Stimulated activated naive B cell treated with anti-CD40 and anti-IgM and Interleukin-4, amounts not matched to agents 10 μg/mL and 1 μg/mL and 100 μg/mL, for 72 hours (primary cell): ENCODE data around the gene OTUD4.

Experiments used
- ATAC-seq, 2 donors: fragments of 150-1000 bp; cut with Tn5 transposase; replicated peaks; 2 replicates each; pipeline ENCODE4 v1.10.0; 2021; ENCODE audit warnings: moderate library complexity in 1 of 2
- DNase-seq: peaks from one replicate; pipeline ENCODE4 v3.0.0; 2021
- H3K27ac Mint-ChIP-seq: one replicate; pipeline ENCODE4 v1.8.0; 2022; ENCODE audit warnings: mild to moderate bottlenecking, mixed read lengths
- H3K27me3 Mint-ChIP-seq, 2 donors: one replicate each; pipeline ENCODE4 v1.8.0; 2022; ENCODE audit warnings: mixed read lengths in 2 of 2
- H3K36me3 Mint-ChIP-seq, 2 donors: one replicate each; pipeline ENCODE4 v1.8.0; 2022; ENCODE audit warnings: mixed read lengths in 2 of 2, mild to moderate bottlenecking in 1 of 2
- H3K4me1 Mint-ChIP-seq, 2 donors: one replicate each; pipeline ENCODE4 v1.8.0; 2022; ENCODE audit warnings: mixed read lengths in 2 of 2, mild to moderate bottlenecking in 1 of 2
- H3K4me3 Mint-ChIP-seq, 2 donors: one replicate each; pipeline ENCODE4 v1.8.0; 2022; ENCODE audit warnings: mild to moderate bottlenecking in 2 of 2, mixed read lengths in 2 of 2, moderate library complexity in 1 of 2
- H3K9me3 Mint-ChIP-seq, 2 donors: one replicate each; pipeline ENCODE4 v1.8.0; 2022; ENCODE audit warnings: mixed read lengths in 2 of 2, mild to moderate bottlenecking in 1 of 2

OTUD4 gene

DNA sequence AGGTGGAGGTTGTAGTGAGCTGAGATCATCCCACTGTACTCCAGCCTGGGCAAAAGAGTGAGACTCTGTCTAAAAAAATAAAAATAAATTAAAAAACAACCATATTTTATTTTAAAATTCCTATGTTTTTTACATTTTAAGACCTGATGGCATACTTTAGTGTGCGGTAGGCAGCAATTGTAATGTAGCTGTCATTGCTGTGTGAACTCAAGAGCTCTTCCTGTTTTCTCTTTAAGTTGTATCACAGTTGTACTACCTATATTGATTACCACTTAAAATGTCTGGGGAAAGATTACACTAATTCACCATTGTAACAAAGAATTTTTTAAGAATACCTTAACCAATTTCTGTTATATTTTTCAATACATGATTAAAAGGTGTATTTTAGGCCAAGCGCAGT lies 55.0 kb downstream of the OTUD4 start:
- Mint-ChIP-seq H3K4me3 (no peak overlapping the region), H3K27ac (no peak overlapping the region), H3K9me3 (no peaks in the 10 kb centered on the region), H3K36me3 (peaks cover 9 to 25% of the 10 kb centered on the region in 2 donors), H3K27me3 (no peaks in the 10 kb centered on the region), H3K4me1 (peaks cover 7 to 15% of the 10 kb centered on the region in 2 donors)
- no peak for ATAC-seq
- no peak for DNase-seq

DNA sequence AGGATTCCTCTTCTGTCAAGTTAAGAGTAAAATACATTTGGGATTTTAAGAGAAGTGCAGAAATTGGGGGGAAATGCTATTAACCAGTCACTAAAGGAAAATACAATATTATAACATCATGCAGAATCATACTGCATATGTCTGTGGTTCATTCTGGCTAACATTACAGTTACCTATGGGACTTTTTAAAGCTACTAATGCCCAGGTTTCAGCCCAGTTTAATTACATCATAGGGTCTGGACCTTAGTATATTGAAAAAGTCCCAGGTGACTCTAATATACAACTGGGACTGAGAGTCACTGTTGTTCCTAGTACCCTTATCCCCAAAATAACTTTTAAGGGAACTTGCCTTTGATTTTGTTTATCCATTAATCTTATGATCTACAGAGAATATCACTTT lies 72.3 kb downstream of the OTUD4 start:
- no peaks in the 10 kb centered on the region for H3K9me3 Mint-ChIP-seq
- peaks cover 17 to 25% of the 10 kb centered on the region in 2 donors for H3K36me3 Mint-ChIP-seq
- H3K27me3 Mint-ChIP-seq, result no peaks in the 10 kb centered on the region
- peaks cover 0 to 6% of the 10 kb centered on the region in 2 donors for H3K4me1 Mint-ChIP-seq
- DNase-seq (no peak), ATAC-seq (no peak)
- no peak overlapping the region for H3K27ac Mint-ChIP-seq
- no peak overlapping the region for H3K4me3 Mint-ChIP-seq

DNA sequence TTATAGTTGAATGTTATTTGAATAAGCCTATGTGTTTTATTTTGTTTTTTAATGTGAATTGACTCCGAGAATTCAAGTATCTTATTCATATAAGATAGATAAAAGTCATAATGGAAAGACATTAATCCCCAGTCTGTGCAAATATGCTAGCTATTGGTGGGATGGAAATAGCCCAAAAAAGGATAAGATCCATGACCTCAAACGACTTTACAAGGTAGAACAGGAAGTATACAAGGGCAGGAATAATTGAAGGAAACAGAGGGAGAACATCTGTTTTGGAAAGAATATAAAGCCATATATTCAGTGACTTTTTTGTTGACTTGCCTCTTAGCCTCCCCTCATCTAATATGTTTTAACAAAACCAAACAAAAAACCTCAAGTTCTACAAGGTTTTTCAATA lies 73.3 kb downstream of the OTUD4 start:
- H3K4me1 Mint-ChIP-seq, result peaks cover 0 to 6% of the 10 kb centered on the region in 2 donors
- no peaks in the 10 kb centered on the region for H3K27me3 Mint-ChIP-seq
- H3K9me3 Mint-ChIP-seq, result no peaks in the 10 kb centered on the region
- H3K4me3 Mint-ChIP-seq, result no peak overlapping the region
- DNase-seq, result no peak
- no peak for ATAC-seq
- H3K27ac Mint-ChIP-seq, result peak overlapping the region; percentile 17
- H3K36me3 Mint-ChIP-seq, result peaks cover 9 to 18% of the 10 kb centered on the region in 2 donors

DNA sequence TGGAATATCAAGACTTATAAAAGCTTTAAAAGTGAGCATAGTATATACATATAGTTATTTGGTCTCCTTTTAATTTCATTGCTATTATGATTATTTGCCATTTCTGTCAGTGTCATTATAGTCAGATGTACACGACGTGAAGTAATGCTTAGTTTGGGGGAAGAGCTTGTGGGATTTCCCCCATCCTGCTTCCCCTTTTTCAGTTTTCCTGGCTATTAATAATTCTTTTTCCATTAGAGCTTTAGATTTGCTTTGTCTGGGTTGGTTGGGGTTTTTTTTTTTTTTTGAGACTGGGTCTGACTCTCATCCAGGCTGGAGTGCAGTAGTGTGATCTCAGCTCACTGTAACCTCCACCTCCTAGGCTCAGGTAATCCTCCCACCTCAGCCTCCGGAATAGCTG lies 76.9 kb downstream of the OTUD4 start:
- peak overlapping the region; percentile 84 for H3K27ac Mint-ChIP-seq
- peak; percentile 52 to 60 for ATAC-seq
- H3K36me3 Mint-ChIP-seq, result peaks cover 2 to 13% of the 10 kb centered on the region in 2 donors
- H3K27me3 Mint-ChIP-seq, result no peaks in the 10 kb centered on the region
- H3K4me1 Mint-ChIP-seq, result peaks cover 6 to 8% of the 10 kb centered on the region in 2 donors
- H3K9me3 Mint-ChIP-seq, result no peaks in the 10 kb centered on the region
- DNase-seq, result no peak
- peak overlapping the region; percentile 53 to 61 for H3K4me3 Mint-ChIP-seq

DNA sequence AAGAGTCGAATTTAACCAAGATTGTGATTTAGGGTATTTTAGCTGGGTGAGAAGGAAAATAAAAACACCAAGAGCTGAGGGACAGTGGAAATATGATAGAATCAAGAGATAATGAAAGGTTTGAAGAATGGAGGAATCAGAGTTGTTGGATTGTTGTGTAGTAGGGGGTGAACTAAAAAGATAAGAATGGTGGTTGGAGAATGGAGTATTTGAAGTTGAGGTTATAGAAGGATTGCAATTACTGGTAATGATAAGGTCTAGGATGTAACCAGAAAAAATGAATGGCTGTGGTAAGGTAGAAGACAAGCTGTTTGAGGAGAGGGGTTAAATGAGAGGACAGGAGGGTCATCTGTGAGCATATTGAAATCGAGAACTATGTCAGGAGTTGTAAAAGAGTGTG lies 77.8 kb downstream of the OTUD4 start:
- Mint-ChIP-seq H3K27me3 (no peaks in the 10 kb centered on the region), H3K9me3 (no peaks in the 10 kb centered on the region), H3K36me3 (peaks cover 2 to 9% of the 10 kb centered on the region in 2 donors), H3K27ac (no peak overlapping the region), H3K4me1 (peaks cover 6 to 8% of the 10 kb centered on the region in 2 donors), H3K4me3 (no peak overlapping the region)
- ATAC-seq, result no peak
- DNase-seq, result no peak

DNA sequence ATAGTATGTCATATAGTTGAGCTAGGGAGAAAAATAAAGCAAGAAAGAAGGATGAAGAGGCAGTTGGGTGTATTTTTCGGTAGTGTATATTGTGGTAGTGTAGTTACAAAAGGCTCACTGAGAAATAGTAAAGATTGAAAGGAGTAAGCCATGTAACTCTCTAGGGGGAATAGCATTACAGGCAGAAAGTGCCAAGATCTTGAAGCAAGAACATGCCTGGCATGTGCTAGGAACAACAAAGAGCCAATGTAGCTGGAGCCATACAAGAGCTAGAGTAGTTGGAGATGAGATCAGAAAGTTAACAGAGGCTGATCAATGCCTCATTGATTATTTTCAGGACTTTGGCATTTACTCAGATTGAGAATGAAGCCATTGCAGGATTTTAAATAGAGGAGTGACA lies 79.3 kb downstream of the OTUD4 start:
- Mint-ChIP-seq H3K4me1 (peaks cover 7 to 11% of the 10 kb centered on the region in 2 donors), H3K27me3 (no peaks in the 10 kb centered on the region), H3K27ac (no peak overlapping the region), H3K36me3 (peaks cover 2 to 5% of the 10 kb centered on the region in 2 donors), H3K4me3 (no peak overlapping the region), H3K9me3 (no peaks in the 10 kb centered on the region)
- ATAC-seq (no peak), DNase-seq (no peak)

DNA sequence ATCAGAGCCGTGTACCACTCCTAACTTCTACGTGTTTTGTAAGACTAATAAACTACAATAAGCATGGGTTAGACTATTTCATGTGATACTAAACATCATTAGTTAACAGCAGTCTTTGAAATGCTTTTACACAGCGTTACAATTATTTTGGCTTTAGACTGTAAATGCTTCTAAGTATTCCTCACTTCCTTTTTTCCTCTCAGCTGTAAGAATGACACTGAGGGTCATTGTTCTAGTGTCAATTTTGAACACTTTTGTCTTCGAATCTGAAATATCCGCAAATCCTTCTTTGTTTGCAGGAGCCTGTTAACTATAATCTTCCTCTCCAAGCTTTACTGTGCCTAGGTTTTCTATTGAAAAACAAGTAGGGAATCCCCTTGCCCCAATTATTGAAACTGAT lies 80.7 kb downstream of the OTUD4 start:
- no peak for DNase-seq
- Mint-ChIP-seq H3K36me3 (peaks cover 8 to 14% of the 10 kb centered on the region in 2 donors), H3K9me3 (no peaks in the 10 kb centered on the region), H3K4me1 (peaks cover 14 to 20% of the 10 kb centered on the region in 2 donors), H3K27me3 (no peaks in the 10 kb centered on the region), H3K4me3 (peak overlapping the region; percentile 93 to 97), H3K27ac (peak overlapping the region; percentile 100)
- ATAC-seq, result no peak

DNA sequence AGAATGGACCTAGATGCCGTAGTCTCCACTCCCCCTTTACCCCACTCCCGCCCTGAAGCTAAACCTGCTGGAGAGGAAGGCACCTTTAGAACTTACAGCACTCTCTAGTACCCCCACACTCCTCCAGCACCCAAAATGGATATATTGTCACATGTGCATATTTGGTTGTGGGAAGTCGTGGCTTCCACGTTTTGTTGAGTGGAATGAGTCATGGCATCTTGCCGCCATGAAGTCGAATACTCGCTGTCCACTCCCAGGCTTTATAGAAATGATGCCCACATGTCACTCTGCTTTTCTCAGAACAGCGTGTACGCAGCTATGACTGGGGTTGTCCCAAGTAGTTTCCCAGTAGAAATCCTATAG lies 81.7 kb downstream of the OTUD4 start:
- peak; percentile 45 to 57 for ATAC-seq
- peaks cover 18 to 21% of the 10 kb centered on the region in 2 donors for H3K36me3 Mint-ChIP-seq
- H3K27ac Mint-ChIP-seq, result peak overlapping the region; percentile 100
- H3K4me1 Mint-ChIP-seq, result peaks cover 15 to 25% of the 10 kb centered on the region in 2 donors
- peaks cover 0 to under 1% of the 10 kb centered on the region in 2 donors for H3K9me3 Mint-ChIP-seq
- DNase-seq, result peak; percentile 36
- H3K27me3 Mint-ChIP-seq, result no peaks in the 10 kb centered on the region
- H3K4me3 Mint-ChIP-seq, result peak overlapping the region; percentile 93 to 97

DNA sequence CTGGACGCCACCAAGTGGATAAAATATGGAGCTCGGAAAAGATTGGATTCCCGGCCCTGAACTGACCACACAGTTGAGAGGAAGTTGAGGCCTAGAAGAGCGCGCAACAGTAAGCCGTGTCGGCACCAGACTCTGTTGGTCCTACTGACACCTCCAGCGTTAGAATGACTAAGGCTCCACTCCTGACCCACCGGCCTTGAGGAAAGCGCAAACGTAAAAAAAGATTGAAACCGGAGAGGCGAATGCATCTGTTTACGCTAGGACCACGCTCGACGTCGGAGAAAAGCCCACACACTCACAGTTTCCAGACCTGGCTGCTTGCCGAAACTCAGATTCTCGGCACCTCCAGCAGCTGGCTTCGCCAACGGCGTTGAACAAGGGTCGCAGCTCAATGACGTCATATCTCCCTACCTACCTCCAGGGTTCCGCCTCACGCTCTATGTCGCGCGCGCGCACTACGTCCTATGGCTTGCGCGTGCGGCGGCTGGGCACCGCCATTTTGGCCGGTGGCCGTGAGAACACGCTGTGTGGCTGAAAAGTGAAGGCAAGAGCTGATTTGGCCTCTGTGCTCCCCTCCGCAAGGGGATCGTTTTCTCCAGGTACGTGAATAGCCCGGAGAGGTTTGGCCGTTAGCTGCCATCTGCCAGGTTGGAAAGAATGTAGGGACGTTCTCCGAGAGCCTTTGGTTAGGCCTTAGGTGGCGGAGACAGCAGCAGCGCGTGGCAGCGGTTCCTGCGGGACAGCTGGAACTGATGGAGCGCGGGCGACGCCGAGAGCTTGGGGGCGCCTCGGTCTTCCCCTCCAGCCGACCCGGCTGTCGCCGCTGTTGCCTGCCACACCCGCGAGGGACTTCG lies 82.3 kb downstream of the OTUD4 start, which contains the start of the genes ABCE1 and ANAPC10:
Gene ABCE1 (plus strand): TSS at position 491 of the 854 bp plus-strand sequence. CDS start 6,102 bp downstream, outside the sequence.
Gene ANAPC10 (minus strand): TSS at position 376 of the 854 bp plus-strand sequence. CDS start 2,097 bp downstream, outside the sequence.
- peaks cover 13 to 25% of the 10 kb centered on the region in 2 donors for H3K4me1 Mint-ChIP-seq
- peak within 1 kb of the TSS; percentile 93 to 97 for H3K4me3 Mint-ChIP-seq
- DNase-seq (peak; percentile 95), ATAC-seq (peak; percentile 87 to 93)
- peak within 1 kb of the TSS; percentile 100 for H3K27ac Mint-ChIP-seq
- H3K27me3 Mint-ChIP-seq, result no peaks in the 10 kb centered on the region
- peaks cover 24 to 27% of the 10 kb centered on the region in 2 donors for H3K36me3 Mint-ChIP-seq
- peaks cover 0 to 2% of the 10 kb centered on the region in 2 donors for H3K9me3 Mint-ChIP-seq

DNA sequence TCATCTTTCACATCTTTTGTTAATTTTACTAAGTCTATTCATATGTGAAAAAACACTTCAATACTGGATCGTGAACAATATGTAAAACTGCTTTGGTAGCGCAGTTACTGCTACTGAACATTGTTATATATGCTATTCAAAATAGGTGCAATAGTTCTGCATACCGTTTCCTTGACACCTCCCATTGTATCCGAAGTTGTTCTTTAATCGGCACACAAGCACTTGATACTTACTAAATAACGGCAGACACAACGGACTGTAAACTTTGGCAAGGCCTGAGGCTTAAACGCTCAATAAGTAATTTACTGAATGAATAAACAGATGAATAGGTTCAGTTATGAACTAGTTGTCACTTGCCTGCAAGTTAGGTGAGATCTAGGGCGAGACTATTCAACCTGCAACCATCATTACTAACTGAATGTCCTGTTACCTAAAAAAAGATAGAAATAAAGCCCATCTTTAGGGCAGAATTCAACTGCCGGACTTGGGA lies 83.0 kb downstream of the OTUD4 start:
- H3K9me3 Mint-ChIP-seq, result peaks cover 0 to 2% of the 10 kb centered on the region in 2 donors
- H3K36me3 Mint-ChIP-seq, result peaks cover 31 to 34% of the 10 kb centered on the region in 2 donors
- H3K27me3 Mint-ChIP-seq, result no peaks in the 10 kb centered on the region
- ATAC-seq (peak; percentile 0), DNase-seq (no peak)
- peaks cover 13 to 25% of the 10 kb centered on the region in 2 donors for H3K4me1 Mint-ChIP-seq
- peak overlapping the region; percentile 93 to 97 for H3K4me3 Mint-ChIP-seq
- peak overlapping the region; percentile 100 for H3K27ac Mint-ChIP-seq

DNA sequence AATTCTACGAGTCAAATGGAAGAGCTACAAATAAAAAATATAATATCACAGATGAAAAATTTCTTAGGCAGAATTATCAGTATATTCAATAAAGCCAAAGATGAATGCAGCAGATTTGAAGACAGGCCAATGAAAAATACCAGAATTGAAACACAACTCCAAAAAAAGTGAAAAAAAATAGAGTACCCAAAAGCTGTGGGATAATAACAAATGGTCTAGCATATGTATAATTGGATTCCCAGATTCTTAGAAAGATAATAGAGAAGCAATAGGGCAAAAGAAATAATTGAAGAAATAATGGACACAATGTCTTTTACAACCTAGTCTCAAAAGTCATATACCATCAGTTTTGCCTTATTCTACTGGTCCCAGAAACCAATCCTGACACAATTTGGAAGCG lies 86.8 kb downstream of the OTUD4 start:
- peaks cover 12 to 23% of the 10 kb centered on the region in 2 donors for H3K4me1 Mint-ChIP-seq
- H3K27ac Mint-ChIP-seq, result no peak overlapping the region
- peaks cover 49 to 53% of the 10 kb centered on the region in 2 donors for H3K36me3 Mint-ChIP-seq
- DNase-seq (no peak), ATAC-seq (no peak)
- H3K4me3 Mint-ChIP-seq, result no peak overlapping the region
- no peaks in the 10 kb centered on the region for H3K27me3 Mint-ChIP-seq
- H3K9me3 Mint-ChIP-seq, result peaks cover 0 to 2% of the 10 kb centered on the region in 2 donors

DNA sequence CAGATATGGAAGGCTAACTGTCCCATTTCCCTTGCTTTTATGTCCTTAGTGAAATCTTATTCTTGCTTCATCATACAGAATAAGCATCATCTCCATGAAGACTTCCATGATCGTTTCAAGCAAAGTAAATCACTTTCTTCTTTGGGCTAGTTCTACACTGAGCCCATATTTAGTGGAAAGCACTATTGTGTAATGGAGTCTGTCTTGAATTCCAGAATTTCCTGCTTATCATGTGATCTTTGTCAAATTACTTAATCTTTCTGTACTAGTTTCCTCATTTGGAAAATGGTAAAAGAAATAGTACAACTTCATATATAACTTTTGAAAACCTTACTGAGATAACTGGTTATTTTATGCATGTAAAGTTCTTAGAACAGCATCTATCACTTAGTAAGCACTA lies 90.0 kb downstream of the OTUD4 start:
- H3K27ac Mint-ChIP-seq, result no peak overlapping the region
- H3K4me1 Mint-ChIP-seq, result peaks cover 15 to 30% of the 10 kb centered on the region in 2 donors
- H3K4me3 Mint-ChIP-seq, result no peak overlapping the region
- DNase-seq (no peak), ATAC-seq (no peak)
- peaks cover 69 to 70% of the 10 kb centered on the region in 2 donors for H3K36me3 Mint-ChIP-seq
- H3K9me3 Mint-ChIP-seq, result peaks cover 0 to 4% of the 10 kb centered on the region in 2 donors
- H3K27me3 Mint-ChIP-seq, result no peaks in the 10 kb centered on the region

DNA sequence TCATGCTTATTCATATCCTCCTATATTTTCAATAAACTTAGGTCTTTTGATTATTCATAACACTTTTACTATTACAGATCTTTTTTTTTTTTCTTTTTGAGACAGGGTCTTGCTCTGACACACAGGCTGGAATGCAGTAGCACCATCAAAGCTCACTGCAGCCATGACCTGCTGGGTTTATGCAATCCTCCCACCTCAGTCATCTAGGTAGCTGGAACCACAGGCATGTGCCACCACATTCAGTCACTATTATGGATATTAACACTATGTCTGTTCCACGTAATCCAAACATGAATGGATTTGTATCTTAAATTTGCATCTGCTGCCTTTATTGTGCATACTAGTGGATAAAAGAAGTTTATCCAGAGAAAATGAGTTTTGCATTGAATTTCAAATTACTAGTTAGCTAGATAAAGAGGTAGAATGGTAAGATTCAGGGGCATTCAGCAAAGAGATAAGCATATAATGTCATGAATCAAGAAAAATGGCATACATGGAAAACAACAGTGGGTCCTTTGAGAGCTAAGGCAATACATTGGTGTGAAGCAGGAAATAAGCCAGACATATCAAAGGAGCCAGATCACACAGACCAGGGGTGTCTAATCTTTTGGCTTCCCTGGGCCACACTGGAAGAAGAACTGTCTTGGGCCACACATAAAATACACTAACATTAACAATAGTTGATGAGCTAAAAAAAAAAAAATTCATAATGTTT lies 96.3 kb downstream of the OTUD4 start:
- Mint-ChIP-seq H3K27ac (peak overlapping the region; percentile 51), H3K9me3 (peaks cover 0 to 2% of the 10 kb centered on the region in 2 donors), H3K36me3 (peaks cover 39 to 58% of the 10 kb centered on the region in 2 donors), H3K4me1 (peaks cover 8 to 25% of the 10 kb centered on the region in 2 donors), H3K27me3 (no peaks in the 10 kb centered on the region), H3K4me3 (no peak overlapping the region)
- peak in 1 of 2 donors; percentile 42 for ATAC-seq
- DNase-seq, result no peak
